ENCODE measurements around the gene OSR1. TPM values are rescaled to one million over a fixed set of nuclear protein-coding genes. Genes with fewer than 3 reads are reported as not detected.

The OSR1 gene
- total RNA-seq, 1 experiment from 2014 or later, result 1.3 TPM

- intact Hi-C loops (cut with micrococcal nuclease; ENCODE audit: unreplicated experiment), result no loop called here
- no peak for TF ChIP-seq CTCF (IDR thresholded peaks at IDR 0.05; ENCODE audit: unreplicated experiment)
- DNase-seq, result no peak
- Mint-ChIP-seq H3K27ac (ENCODE audit: unreplicated experiment) (no peak overlapping the region), H3K27me3 (ENCODE audit: unreplicated experiment) (no peaks in the 10 kb centered on the region), H3K36me3 (ENCODE audit: insufficient read depth, unreplicated experiment) (no peaks in the 10 kb centered on the region), H3K4me1 (ENCODE audit: low read depth, unreplicated experiment) (no peaks in the 10 kb centered on the region), H3K4me3 (ENCODE audit: low read depth, unreplicated experiment) (no peak overlapping the region), H3K9me3 (ENCODE audit: low read depth, unreplicated experiment) (no peaks in the 10 kb centered on the region)
- CTCF ChIA-PET, result no interaction called here
- BruUV-seq (replicated peaks), result no TSS peak
These were observed 21.2 kb downstream of the OSR1 start for GRCh38 chr2:19337202-19337601.

- Mint-ChIP-seq H3K27ac (ENCODE audit: unreplicated experiment) (no peak overlapping the region), H3K4me3 (ENCODE audit: low read depth, unreplicated experiment) (no peak overlapping the region)
- CTCF ChIA-PET, result no interaction called here
These were observed 21.6 kb downstream of the OSR1 start for GRCh38 chr2:19336781-19337180.

GRCh38 chr2:19332503-19332902, 25.9 kb downstream of the OSR1 start:
- TF ChIP-seq CTCF (IDR thresholded peaks at IDR 0.05; ENCODE audit: unreplicated experiment), result no peak
- no TSS peak for BruUV-seq (replicated peaks)
- Mint-ChIP-seq H3K36me3 (ENCODE audit: insufficient read depth, unreplicated experiment) (no peaks in the 10 kb centered on the region), H3K27me3 (ENCODE audit: unreplicated experiment) (no peaks in the 10 kb centered on the region), H3K27ac (ENCODE audit: unreplicated experiment) (no peak overlapping the region), H3K4me1 (ENCODE audit: low read depth, unreplicated experiment) (no peaks in the 10 kb centered on the region), H3K9me3 (ENCODE audit: low read depth, unreplicated experiment) (no peaks in the 10 kb centered on the region), H3K4me3 (ENCODE audit: low read depth, unreplicated experiment) (no peak overlapping the region)
- intact Hi-C loops (cut with micrococcal nuclease; ENCODE audit: unreplicated experiment), result no loop called here
- CTCF ChIA-PET, result no interaction called here
- DNase-seq, result no peak

More at GRCh38 chr2:19336781-19337180, 21.6 kb downstream of the OSR1 start:
- H3K4me1 Mint-ChIP-seq (ENCODE audit: low read depth, unreplicated experiment), result no peaks in the 10 kb centered on the region
- no peak for DNase-seq
- H3K36me3 Mint-ChIP-seq (ENCODE audit: insufficient read depth, unreplicated experiment), result no peaks in the 10 kb centered on the region
- no peaks in the 10 kb centered on the region for H3K9me3 Mint-ChIP-seq (ENCODE audit: low read depth, unreplicated experiment)
- intact Hi-C loops (cut with micrococcal nuclease; ENCODE audit: unreplicated experiment), result no loop called here
- no peak for TF ChIP-seq CTCF (IDR thresholded peaks at IDR 0.05; ENCODE audit: unreplicated experiment)
- no peaks in the 10 kb centered on the region for H3K27me3 Mint-ChIP-seq (ENCODE audit: unreplicated experiment)
- BruUV-seq (replicated peaks), result no TSS peak

- DNase-seq, result no peak
- Mint-ChIP-seq H3K36me3 (ENCODE audit: insufficient read depth, unreplicated experiment) (no peaks in the 10 kb centered on the region), H3K9me3 (ENCODE audit: low read depth, unreplicated experiment) (no peaks in the 10 kb centered on the region), H3K4me1 (ENCODE audit: low read depth, unreplicated experiment) (no peaks in the 10 kb centered on the region), H3K27me3 (ENCODE audit: unreplicated experiment) (no peaks in the 10 kb centered on the region), H3K4me3 (ENCODE audit: low read depth, unreplicated experiment) (no peak overlapping the region), H3K27ac (ENCODE audit: unreplicated experiment) (no peak overlapping the region)
- no TSS peak for BruUV-seq (replicated peaks)
- no peak for TF ChIP-seq CTCF (IDR thresholded peaks at IDR 0.05; ENCODE audit: unreplicated experiment)
- intact Hi-C loops (cut with micrococcal nuclease; ENCODE audit: unreplicated experiment), result no loop called here
- CTCF ChIA-PET, result no interaction called here
These were observed 27.0 kb downstream of the OSR1 start for GRCh38 chr2:19331450-19331849.

- no TSS peak for BruUV-seq (replicated peaks)
- H3K4me1 Mint-ChIP-seq (ENCODE audit: low read depth, unreplicated experiment), result no peaks in the 10 kb centered on the region
- TF ChIP-seq CTCF (IDR thresholded peaks at IDR 0.05; ENCODE audit: unreplicated experiment), result no peak
These were observed 28.0 kb downstream of the OSR1 start for GRCh38 chr2:19330436-19330835.

More at GRCh38 chr2:19330436-19330835, 28.0 kb downstream of the OSR1 start:
- no peak overlapping the region for H3K4me3 Mint-ChIP-seq (ENCODE audit: low read depth, unreplicated experiment)
- no peaks in the 10 kb centered on the region for H3K27me3 Mint-ChIP-seq (ENCODE audit: unreplicated experiment)
- no peaks in the 10 kb centered on the region for H3K36me3 Mint-ChIP-seq (ENCODE audit: insufficient read depth, unreplicated experiment)
- DNase-seq, result no peak
- intact Hi-C loops (cut with micrococcal nuclease; ENCODE audit: unreplicated experiment), result no loop called here
- H3K9me3 Mint-ChIP-seq (ENCODE audit: low read depth, unreplicated experiment), result no peaks in the 10 kb centered on the region
- no peak overlapping the region for H3K27ac Mint-ChIP-seq (ENCODE audit: unreplicated experiment)
- CTCF ChIA-PET, result no interaction called here
